ENCODE data around the gene NEK11. TPM values are rescaled to one million over a fixed set of nuclear protein-coding genes. Genes with fewer than 3 reads are reported as not detected.
"Not testable (repeated sequence)": the region's sequence is repeated elsewhere in the genome, so short reads cannot be mapped to it uniquely, and the experiment has no call there.

Gene NEK11
- total RNA-seq, 1 donor from 2014 or later: 4.4 TPM

DNA sequence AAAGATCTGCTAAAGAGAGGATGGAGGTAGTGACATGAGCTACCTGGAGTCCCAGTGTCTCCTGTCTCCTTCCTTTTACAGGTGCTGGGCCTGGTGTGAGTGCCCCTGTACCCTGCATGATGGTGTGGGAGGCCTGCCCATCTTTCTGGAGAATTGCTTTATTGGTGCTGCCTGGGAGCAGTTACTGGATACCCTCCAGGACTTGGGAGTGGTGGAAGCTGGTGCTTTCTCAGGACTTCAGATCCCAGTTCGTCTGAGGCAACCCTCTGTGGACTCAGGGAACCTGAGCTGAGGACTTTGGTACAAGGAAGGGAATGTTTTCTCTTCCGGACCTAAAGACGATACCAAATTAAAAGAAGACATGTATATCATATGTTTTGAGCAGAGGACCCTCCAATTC is 336.6 kb downstream of the NEK11 start:
- Mint-ChIP-seq H3K4me1 (ENCODE audit: low read depth) (peaks cover 7% of the 10 kb centered on the region), H3K27me3 (ENCODE audit: low read depth) (peaks cover 5% of the 10 kb centered on the region), H3K27ac (ENCODE audit: unreplicated experiment) (no peak overlapping the region), H3K36me3 (ENCODE audit: low read depth) (peaks cover 1% of the 10 kb centered on the region), H3K9me3 (ENCODE audit: low read depth) (peaks cover 3% of the 10 kb centered on the region), H3K4me3 (ENCODE audit: unreplicated experiment) (no peak overlapping the region)
- TF ChIP-seq, protein P1, sequence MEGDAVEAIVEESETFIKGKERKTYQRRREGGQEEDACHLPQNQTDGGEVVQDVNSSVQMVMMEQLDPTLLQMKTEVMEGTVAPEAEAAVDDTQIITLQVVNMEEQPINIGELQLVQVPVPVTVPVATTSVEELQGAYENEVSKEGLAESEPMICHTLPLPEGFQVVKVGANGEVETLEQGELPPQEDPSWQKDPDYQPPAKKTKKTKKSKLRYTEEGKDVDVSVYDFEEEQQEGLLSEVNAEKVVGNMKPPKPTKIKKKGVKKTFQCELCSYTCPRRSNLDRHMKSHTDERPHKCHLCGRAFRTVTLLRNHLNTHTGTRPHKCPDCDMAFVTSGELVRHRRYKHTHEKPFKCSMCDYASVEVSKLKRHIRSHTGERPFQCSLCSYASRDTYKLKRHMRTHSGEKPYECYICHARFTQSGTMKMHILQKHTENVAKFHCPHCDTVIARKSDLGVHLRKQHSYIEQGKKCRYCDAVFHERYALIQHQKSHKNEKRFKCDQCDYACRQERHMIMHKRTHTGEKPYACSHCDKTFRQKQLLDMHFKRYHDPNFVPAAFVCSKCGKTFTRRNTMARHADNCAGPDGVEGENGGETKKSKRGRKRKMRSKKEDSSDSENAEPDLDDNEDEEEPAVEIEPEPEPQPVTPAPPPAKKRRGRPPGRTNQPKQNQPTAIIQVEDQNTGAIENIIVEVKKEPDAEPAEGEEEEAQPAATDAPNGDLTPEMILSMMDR (IDR thresholded peaks at IDR 0.05): no peak
- no peak for DNase-seq (ENCODE audit: low spot score)

DNA sequence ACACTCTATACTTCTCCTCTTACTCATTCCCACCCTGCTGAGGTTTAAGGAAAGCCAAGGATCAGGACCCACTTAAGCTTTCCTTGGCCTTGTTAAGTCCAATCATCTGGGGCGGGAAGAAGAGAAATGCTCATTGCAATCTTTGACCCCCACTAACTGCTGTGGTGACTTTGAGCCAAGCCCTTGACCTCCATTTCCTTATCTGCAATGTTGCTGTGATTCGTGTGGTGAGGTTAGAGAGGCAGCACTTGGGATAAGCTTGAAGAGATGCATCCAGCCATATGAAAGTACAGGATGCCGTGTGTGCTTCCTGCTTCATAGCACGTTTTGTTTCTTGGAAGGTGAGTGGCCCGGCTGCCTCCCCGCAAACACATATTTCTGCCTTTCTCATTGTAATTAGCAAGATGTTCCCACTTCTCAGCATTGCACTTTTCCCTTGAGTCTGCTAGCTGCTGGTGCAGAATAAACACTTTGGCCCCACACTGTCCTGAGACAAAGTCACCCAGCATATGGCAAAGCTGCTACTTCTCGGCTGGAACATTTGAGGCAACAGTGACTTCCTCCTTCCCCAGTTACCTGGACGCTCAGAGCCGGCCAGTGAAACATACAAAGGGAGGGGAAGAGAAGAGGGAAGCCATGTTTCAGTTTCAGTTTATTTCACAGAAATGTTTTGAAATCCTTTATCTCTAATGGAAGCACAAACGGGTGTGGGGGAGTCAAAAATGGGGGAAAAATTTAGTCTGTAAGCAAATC is 344.4 kb downstream of the NEK11 start:
- Mint-ChIP-seq H3K4me1 (ENCODE audit: low read depth) (no peaks in the 10 kb centered on the region), H3K27ac (ENCODE audit: unreplicated experiment) (no peak overlapping the region), H3K9me3 (ENCODE audit: low read depth) (no peaks in the 10 kb centered on the region), H3K27me3 (ENCODE audit: low read depth) (no peaks in the 10 kb centered on the region), H3K4me3 (ENCODE audit: unreplicated experiment) (no peak overlapping the region), H3K36me3 (ENCODE audit: low read depth) (peaks cover 25% of the 10 kb centered on the region)
- DNase-seq (ENCODE audit: low spot score): no peak
- TF ChIP-seq, protein P1 (IDR thresholded peaks at IDR 0.05): no peak

DNA sequence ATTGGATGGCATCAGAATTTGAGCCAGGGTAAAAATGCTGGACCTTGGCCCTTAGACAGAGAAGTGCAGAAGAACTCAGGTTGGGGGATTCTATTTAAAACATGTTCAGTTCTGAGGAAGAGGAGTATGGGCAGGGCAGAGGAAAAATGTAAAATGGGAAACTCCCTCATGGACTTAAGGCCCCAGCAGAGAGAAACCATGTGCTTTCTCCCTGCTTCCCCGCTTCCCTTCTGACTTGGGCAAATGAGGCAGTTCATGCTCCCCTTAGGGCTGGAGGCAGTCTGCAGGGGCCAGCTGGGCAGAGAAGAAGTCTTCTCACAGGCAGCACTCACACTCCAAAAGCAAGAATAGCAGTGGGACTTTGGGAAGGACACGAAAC is 345.0 kb downstream of the NEK11 start:
- TF ChIP-seq, protein P1 (IDR thresholded peaks at IDR 0.05): no peak

DNA sequence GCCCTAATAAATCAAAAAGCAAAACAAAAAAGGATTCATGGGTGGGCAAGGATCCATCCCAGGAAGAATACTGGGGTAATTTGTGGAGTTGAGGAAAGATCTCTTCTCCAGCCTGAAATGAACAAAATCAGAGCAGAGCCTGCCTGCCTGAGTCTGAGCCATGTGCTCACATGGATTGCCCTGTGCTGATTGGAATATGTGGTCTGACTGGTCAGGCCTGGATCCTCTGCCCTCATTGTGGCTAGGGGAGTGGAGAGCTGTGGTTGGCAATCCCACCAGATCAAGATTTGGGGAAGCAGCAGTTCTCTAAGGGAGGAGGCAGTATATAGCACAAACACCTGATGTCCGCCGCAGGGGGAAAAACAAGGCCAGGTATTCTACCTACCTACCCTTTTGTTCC is 348.1 kb downstream of the NEK11 start:
- no peak overlapping the region for H3K27ac Mint-ChIP-seq (ENCODE audit: unreplicated experiment)
- peaks cover 3% of the 10 kb centered on the region for H3K4me1 Mint-ChIP-seq (ENCODE audit: low read depth)
- H3K9me3 Mint-ChIP-seq (ENCODE audit: low read depth): peaks cover 2% of the 10 kb centered on the region
- H3K4me3 Mint-ChIP-seq (ENCODE audit: unreplicated experiment): no peak overlapping the region
- TF ChIP-seq, protein P1 (IDR thresholded peaks at IDR 0.05): no peak
- no peak for DNase-seq (ENCODE audit: low spot score)
- peaks cover 32% of the 10 kb centered on the region for H3K36me3 Mint-ChIP-seq (ENCODE audit: low read depth)
- no peaks in the 10 kb centered on the region for H3K27me3 Mint-ChIP-seq (ENCODE audit: low read depth)

More for the DNA sequence above, 345.0 kb downstream of the NEK11 start:
- H3K4me3 Mint-ChIP-seq (ENCODE audit: unreplicated experiment): no peak overlapping the region
- no peaks in the 10 kb centered on the region for H3K27me3 Mint-ChIP-seq (ENCODE audit: low read depth)
- no peaks in the 10 kb centered on the region for H3K4me1 Mint-ChIP-seq (ENCODE audit: low read depth)
- no peak for DNase-seq (ENCODE audit: low spot score)
- H3K9me3 Mint-ChIP-seq (ENCODE audit: low read depth): no peaks in the 10 kb centered on the region
- H3K36me3 Mint-ChIP-seq (ENCODE audit: low read depth): peaks cover 28% of the 10 kb centered on the region
- no peak overlapping the region for H3K27ac Mint-ChIP-seq (ENCODE audit: unreplicated experiment)

DNA sequence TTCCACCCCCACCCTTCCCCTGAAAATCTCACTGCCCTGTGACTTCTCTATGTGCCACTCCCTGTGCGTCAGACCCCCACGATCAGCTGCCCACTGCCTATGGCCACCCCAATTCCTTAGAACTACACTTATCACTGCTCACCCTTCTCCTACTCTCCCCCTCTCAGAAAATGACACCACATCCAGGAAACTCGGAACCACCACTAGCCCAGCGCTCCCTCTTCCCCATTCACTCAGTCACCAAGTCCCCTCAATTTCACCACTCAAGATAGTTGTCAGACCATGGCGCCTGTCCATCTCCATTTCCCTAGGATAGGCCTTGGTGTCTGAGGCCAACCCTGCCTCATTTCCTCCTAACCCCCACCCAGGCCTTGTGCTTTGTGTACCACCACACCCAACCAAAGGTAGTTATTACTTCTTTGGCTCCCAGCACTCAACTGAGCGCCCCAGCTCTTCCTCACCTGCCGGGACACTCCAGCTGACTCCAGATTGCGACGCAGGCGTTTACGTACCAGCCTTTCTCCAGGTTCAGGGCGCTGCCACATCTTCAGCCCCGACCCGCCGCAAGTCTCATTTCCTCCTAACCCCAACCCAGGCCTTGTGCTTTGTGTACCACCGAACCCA is 354.3 kb downstream of the NEK11 start:
- H3K4me3 Mint-ChIP-seq (ENCODE audit: unreplicated experiment): peak overlapping the region; percentile 98
- not testable (repeated sequence) for H3K9me3 Mint-ChIP-seq (ENCODE audit: low read depth); H3K27me3 Mint-ChIP-seq (ENCODE audit: low read depth); DNase-seq (ENCODE audit: low spot score)
- H3K36me3 Mint-ChIP-seq (ENCODE audit: low read depth): peaks cover 18% of the 10 kb centered on the region
- H3K27ac Mint-ChIP-seq (ENCODE audit: unreplicated experiment): peak overlapping the region; percentile 98
- peaks cover 20% of the 10 kb centered on the region for H3K4me1 Mint-ChIP-seq (ENCODE audit: low read depth)
